Body of pancreas (tissue), 4 donors: ENCODE measurements around the gene MAP2K5. TPM values are rescaled to one million over a fixed set of nuclear protein-coding genes. Genes with fewer than 3 reads are reported as not detected.

Source experiments
- ATAC-seq: fragments of 150-250 bp; one replicate; pipeline ENCODE4 v1.9.1; 2016
- DNase-seq, 4 donors: peaks; one replicate each; pipeline ENCODE4 v3.0.0-alpha.2; 2019
- H3K27ac ChIP-seq, 4 donors: fragments of 200-600 bp; sonication (generic); 1 replicate in 3 of 4; 2 replicates in 1 of 4; pipeline versions ENCODE4 v1.5.1 to v1.6.1; 2016 to 2019; ENCODE audit warnings: mild to moderate bottlenecking in 1 of 4, mixed read lengths in 1 of 4, moderate library complexity in 1 of 4
- H3K27me3 ChIP-seq, 2 donors: fragments of 200-600 bp; sonication (generic); one replicate each; pipeline ENCODE4 v1.6.0; 2016; ENCODE audit warnings: mild to moderate bottlenecking in 1 of 2
- H3K36me3 ChIP-seq, 2 donors: fragments of 200-600 bp; sonication (generic); replicated peaks in 1 of 2; 2 replicates each; pipeline ENCODE4 v1.5.1; 2016; ENCODE audit warnings: low read depth in 2 of 2; ENCODE audit not compliant: insufficient read depth in 1 of 2
- H3K4me1 ChIP-seq: fragments of 200-600 bp; sonication (generic); one replicate; pipeline ENCODE4 v1.6.0; 2016
- H3K4me3 ChIP-seq, 2 donors: fragments of 200-600 bp; sonication (generic); 1 replicate in 1 of 2; 2 replicates in 1 of 2; pipeline ENCODE4 v1.5.1; 2016 to 2019
- H3K9me3 ChIP-seq, 3 donors: fragments of 200-600 bp; sonication (generic); 1 replicate in 2 of 3; 2 replicates in 1 of 3; pipeline ENCODE4 v1.5.1; 2016
- CTCF ChIP-seq, 7 experiments: fragments of 450-650 bp in 4 of 7; fragments of 200-600 bp in 3 of 7; sonication (generic) in 3 of 7; IDR thresholded peaks; one replicate each; pipeline ENCODE4 v1.5.1; 2016 to 2019; ENCODE audit warnings: antibody characterized with exemption in 7 of 7
- POLR2A ChIP-seq, 3 donors: fragments of 450-650 bp; IDR thresholded peaks; one replicate each; pipeline ENCODE4 v1.6.1; 2016; ENCODE audit warnings: antibody characterized with exemption in 3 of 3, mild to moderate bottlenecking in 2 of 3
- WGBS, 2 donors: methylation state at CpG; one replicate each; pipeline ENCODE4 v1.1.5; 2017; 5-methylcytosine and 5-hydroxymethylcytosine counted together
- intact Hi-C: fragments of 100-400 bp; cut with DNase I; formaldehyde crosslinking; loops from one replicate; pipeline ENCODE4 v1.15.1; 2023
- total RNA-seq, 2 donors: library from RNA; depleted of rRNA; stranded (reverse); fragments of >200 nt; gene quantifications; one replicate each; pipeline ENCODE4 v1.1.0, GENCODE V29; 2016

Gene MAP2K5
- total RNA-seq, 2 donors from 2014 or later, result 2.6 to 10.9 TPM

GRCh38 chr15:67707520-67708283 lies 165.2 kb downstream of the MAP2K5 start:
- TF ChIP-seq CTCF (IDR thresholded peaks at IDR 0.05) (no peak), POLR2A (IDR thresholded peaks at IDR 0.05) (no peak)
- Histone ChIP-seq H3K9me3 (no peaks in the 10 kb centered on the region), H3K27ac (no peak overlapping the region), H3K4me3 (no peak overlapping the region), H3K4me1 (no peaks in the 10 kb centered on the region), H3K36me3 (no peaks in the 10 kb centered on the region), H3K27me3 (no peaks in the 10 kb centered on the region)
- intact Hi-C loops, result no loop called here
- no peak for DNase-seq
- no peak for ATAC-seq
- WGBS, 2 donors, result 88 to 91% methylated on average over 2 of the region's 2 CpGs

GRCh38 chr15:67708500-67708899 lies 166.0 kb downstream of the MAP2K5 start:
- WGBS, 2 donors, result 87 to 94% methylated on average over 4 of the region's 4 CpGs
- TF ChIP-seq POLR2A (IDR thresholded peaks at IDR 0.05), result no peak
- no peak for TF ChIP-seq CTCF (IDR thresholded peaks at IDR 0.05)

GRCh38 chr15:67715170-67715569 lies 172.7 kb downstream of the MAP2K5 start:
- DNase-seq (no peak), ATAC-seq (no peak)
- Histone ChIP-seq H3K9me3 (no peaks in the 10 kb centered on the region), H3K4me1 (no peaks in the 10 kb centered on the region), H3K27ac (no peak overlapping the region), H3K4me3 (no peak overlapping the region), H3K36me3 (no peaks in the 10 kb centered on the region), H3K27me3 (no peaks in the 10 kb centered on the region)
- TF ChIP-seq CTCF (IDR thresholded peaks at IDR 0.05), result no peak
- no peak for TF ChIP-seq POLR2A (IDR thresholded peaks at IDR 0.05)
- 36 to 39% methylated on average over 2 of the region's 2 CpGs for WGBS, 2 donors
- intact Hi-C loops, result no loop called here

More at GRCh38 chr15:67708500-67708899, 166.0 kb downstream of the MAP2K5 start:
- intact Hi-C loops, result no loop called here
- H3K27me3 ChIP-seq, result no peaks in the 10 kb centered on the region
- DNase-seq (no peak), ATAC-seq (no peak)
- no peak overlapping the region for H3K4me3 ChIP-seq
- no peaks in the 10 kb centered on the region for H3K36me3 ChIP-seq
- no peaks in the 10 kb centered on the region for H3K9me3 ChIP-seq
- H3K27ac ChIP-seq, result no peak overlapping the region
- H3K4me1 ChIP-seq, result no peaks in the 10 kb centered on the region

GRCh38 chr15:67716171-67716570 lies 173.7 kb downstream of the MAP2K5 start:
- Histone ChIP-seq H3K27me3 (no peaks in the 10 kb centered on the region), H3K4me1 (no peaks in the 10 kb centered on the region), H3K27ac (no peak overlapping the region), H3K9me3 (no peaks in the 10 kb centered on the region), H3K4me3 (no peak overlapping the region), H3K36me3 (no peaks in the 10 kb centered on the region)
- no peak for TF ChIP-seq CTCF (IDR thresholded peaks at IDR 0.05)
- no peak for TF ChIP-seq POLR2A (IDR thresholded peaks at IDR 0.05)
- no peak for ATAC-seq
- intact Hi-C loops, result no loop called here
- WGBS, 2 donors, result 91 to 96% methylated on average over 4 of the region's 4 CpGs
- no peak for DNase-seq

GRCh38 chr15:67717776-67718175 lies 175.3 kb downstream of the MAP2K5 start:
- ATAC-seq (no peak), DNase-seq (no peak)
- no peaks in the 10 kb centered on the region for H3K9me3 ChIP-seq
- no peak overlapping the region for H3K4me3 ChIP-seq
- no peaks in the 10 kb centered on the region for H3K4me1 ChIP-seq
- TF ChIP-seq POLR2A (IDR thresholded peaks at IDR 0.05) (no peak), CTCF (IDR thresholded peaks at IDR 0.05) (no peak)
- WGBS, 2 donors, result 83 to 100% methylated on average over 1 of the region's 1 CpG
- intact Hi-C loops, result no loop called here
- no peaks in the 10 kb centered on the region for H3K27me3 ChIP-seq
- H3K36me3 ChIP-seq, result no peaks in the 10 kb centered on the region
- no peak overlapping the region for H3K27ac ChIP-seq
